Measurements from ENCODE around the gene IDH3G. TPM values are rescaled to one million over a fixed set of nuclear protein-coding genes. Genes with fewer than 3 reads are reported as not detected.
A peak's percentile ranks its signal among the peaks of the same experiment; 100 is the strongest.

Gene IDH3G
- total RNA-seq, result 10 to 100 TPM; 19.4 to 70.1 (median 27.4) TPM
- long read RNA-seq, partial matches to known transcripts, result 0 of 8 reads
- long read RNA-seq, other reads (novel, unspliced or antisense), result 8 of 8 reads

- peak within 1 kb of the TSS; percentile 62 to 78 (median 62) for H3K4me3 ChIP-seq
- 18% methylated on average over 25 of the region's 92 CpGs for WGBS (ENCODE audit: insufficient coverage, low coverage, low lambda C conversion rate, missing lambda C conversion rate)
- no peaks in the 10 kb centered on the region for H3K27me3 ChIP-seq
- DNase-seq, result peak; percentile 91 to 95 (median 92)
- no peaks in the 10 kb centered on the region for H3K4me1 ChIP-seq
- no peaks in the 10 kb centered on the region for H3K9me3 ChIP-seq
- peak within 1 kb of the TSS; percentile 69 to 92 (median 89) for H3K27ac ChIP-seq
- intact Hi-C loops (cut with DNase I), result no loop called here
- H3K36me3 ChIP-seq, result no peaks in the 10 kb centered on the region
- ATAC-seq, result peak; percentile 92 to 94 (median 94)
- peak; percentile 59 for TF ChIP-seq POLR2A (IDR thresholded peaks at IDR 0.05)
- TF ChIP-seq CTCF (IDR thresholded peaks at IDR 0.05), result peak in 3 of 4 donors; percentile 14 to 29 (median 22)
Measured at GRCh38 chrX:153794018-153794896, at the start of gene IDH3G, which contains the start of gene SSR4. Gene IDH3G, minus strand, starts transcription at chrX:153794375. Its CDS starts 49 bp downstream, at chrX:153794326. Gene SSR4, plus strand, starts transcription at chrX:153794668. Its CDS starts 20 bp downstream, at chrX:153794688.

GRCh38 chrX:153836921-153837320 is 42.7 kb upstream of the IDH3G start:
- 74% methylated on average over 4 of the region's 6 CpGs for WGBS (ENCODE audit: insufficient coverage, low coverage, low lambda C conversion rate, missing lambda C conversion rate)
- Histone ChIP-seq H3K4me3 (no peak overlapping the region), H3K36me3 (no peaks in the 10 kb centered on the region), H3K27me3 (no peaks in the 10 kb centered on the region), H3K9me3 (no peaks in the 10 kb centered on the region), H3K27ac (no peak overlapping the region), H3K4me1 (no peaks in the 10 kb centered on the region)
- no peak for DNase-seq
- intact Hi-C loops (cut with DNase I), result no loop called here
- no peak for ATAC-seq
- TF ChIP-seq POLR2A (IDR thresholded peaks at IDR 0.05) (no peak), CTCF (IDR thresholded peaks at IDR 0.05) (no peak)

GRCh38 chrX:153832728-153833127 is 38.6 kb upstream of the IDH3G start:
- Histone ChIP-seq H3K36me3 (no peaks in the 10 kb centered on the region), H3K27me3 (peaks cover 0 to 23% of the 10 kb centered on the region in 2 donors), H3K4me1 (no peaks in the 10 kb centered on the region), H3K9me3 (no peaks in the 10 kb centered on the region), H3K27ac (no peak overlapping the region), H3K4me3 (no peak overlapping the region)
- 92% methylated on average over 2 of the region's 10 CpGs for WGBS (ENCODE audit: insufficient coverage, low coverage, low lambda C conversion rate, missing lambda C conversion rate)
- TF ChIP-seq CTCF (IDR thresholded peaks at IDR 0.05), result no peak
- TF ChIP-seq POLR2A (IDR thresholded peaks at IDR 0.05), result no peak
- DNase-seq, result no peak
- intact Hi-C loops (cut with DNase I), result no loop called here
- no peak for ATAC-seq

- H3K4me1 ChIP-seq, result no peaks in the 10 kb centered on the region
- peaks cover 0 to 23% of the 10 kb centered on the region in 2 donors for H3K27me3 ChIP-seq
- DNase-seq (no peak), ATAC-seq (no peak)
- no peak for TF ChIP-seq CTCF (IDR thresholded peaks at IDR 0.05)
- no peak for TF ChIP-seq POLR2A (IDR thresholded peaks at IDR 0.05)
- no peak overlapping the region for H3K27ac ChIP-seq
- H3K4me3 ChIP-seq, result no peak overlapping the region
- 47% methylated on average over 14 of the region's 23 CpGs for WGBS (ENCODE audit: insufficient coverage, low coverage, low lambda C conversion rate, missing lambda C conversion rate)
- intact Hi-C loops (cut with DNase I), result no loop called here
- no peaks in the 10 kb centered on the region for H3K9me3 ChIP-seq
- no peaks in the 10 kb centered on the region for H3K36me3 ChIP-seq
Measured at GRCh38 chrX:153831429-153832150, 37.4 kb upstream of the IDH3G start.
